ENCODE results near the gene GALNT2. TPM values are rescaled to one million over a fixed set of nuclear protein-coding genes. Genes with fewer than 3 reads are reported as not detected.

Gene GALNT2
- total and polyA plus RNA-seq, 3 donors from 2014 or later: 63.0 to 135 (median 114) TPM

DNA sequence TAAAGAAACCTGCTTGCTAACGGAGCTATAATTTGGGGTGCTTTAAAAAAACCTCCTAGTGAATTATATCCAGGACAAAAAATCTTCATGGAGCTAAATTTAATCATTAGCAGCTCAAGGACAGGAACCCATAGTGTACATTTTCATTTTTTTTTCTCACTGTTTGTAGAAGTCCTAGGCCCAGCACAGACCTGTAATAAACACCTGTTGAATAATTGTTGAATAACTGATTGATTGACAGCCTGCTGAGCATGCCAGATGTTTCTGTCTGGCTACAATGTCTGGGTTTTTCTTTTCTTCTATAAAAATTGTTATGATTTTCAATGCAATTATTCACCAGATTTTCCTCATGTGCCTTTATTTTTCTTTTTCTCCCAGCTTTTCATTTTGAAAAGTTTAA is 10.9 kb upstream of the GALNT2 start:
- intact Hi-C loops (cut with DNase I; ENCODE audit: low total_unique reads): no loop called here
- Histone ChIP-seq H3K4me3 (no peak overlapping the region), H3K4me1 (no peaks in the 10 kb centered on the region), H3K27me3 (no peaks in the 10 kb centered on the region), H3K27ac (no peak overlapping the region), H3K9me3 (no peaks in the 10 kb centered on the region), H3K36me3 (ENCODE audit: low read depth, missing control alignments) (no peaks in the 10 kb centered on the region)
- DNase-seq: no peak
- TF ChIP-seq, protein P1, sequence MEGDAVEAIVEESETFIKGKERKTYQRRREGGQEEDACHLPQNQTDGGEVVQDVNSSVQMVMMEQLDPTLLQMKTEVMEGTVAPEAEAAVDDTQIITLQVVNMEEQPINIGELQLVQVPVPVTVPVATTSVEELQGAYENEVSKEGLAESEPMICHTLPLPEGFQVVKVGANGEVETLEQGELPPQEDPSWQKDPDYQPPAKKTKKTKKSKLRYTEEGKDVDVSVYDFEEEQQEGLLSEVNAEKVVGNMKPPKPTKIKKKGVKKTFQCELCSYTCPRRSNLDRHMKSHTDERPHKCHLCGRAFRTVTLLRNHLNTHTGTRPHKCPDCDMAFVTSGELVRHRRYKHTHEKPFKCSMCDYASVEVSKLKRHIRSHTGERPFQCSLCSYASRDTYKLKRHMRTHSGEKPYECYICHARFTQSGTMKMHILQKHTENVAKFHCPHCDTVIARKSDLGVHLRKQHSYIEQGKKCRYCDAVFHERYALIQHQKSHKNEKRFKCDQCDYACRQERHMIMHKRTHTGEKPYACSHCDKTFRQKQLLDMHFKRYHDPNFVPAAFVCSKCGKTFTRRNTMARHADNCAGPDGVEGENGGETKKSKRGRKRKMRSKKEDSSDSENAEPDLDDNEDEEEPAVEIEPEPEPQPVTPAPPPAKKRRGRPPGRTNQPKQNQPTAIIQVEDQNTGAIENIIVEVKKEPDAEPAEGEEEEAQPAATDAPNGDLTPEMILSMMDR (IDR thresholded peaks at IDR 0.05): no peak
- TF ChIP-seq POLR2A (IDR thresholded peaks at IDR 0.05): no peak
- 88 to 90% methylated on average over 1 of the region's 1 CpG for WGBS, 2 donors

DNA sequence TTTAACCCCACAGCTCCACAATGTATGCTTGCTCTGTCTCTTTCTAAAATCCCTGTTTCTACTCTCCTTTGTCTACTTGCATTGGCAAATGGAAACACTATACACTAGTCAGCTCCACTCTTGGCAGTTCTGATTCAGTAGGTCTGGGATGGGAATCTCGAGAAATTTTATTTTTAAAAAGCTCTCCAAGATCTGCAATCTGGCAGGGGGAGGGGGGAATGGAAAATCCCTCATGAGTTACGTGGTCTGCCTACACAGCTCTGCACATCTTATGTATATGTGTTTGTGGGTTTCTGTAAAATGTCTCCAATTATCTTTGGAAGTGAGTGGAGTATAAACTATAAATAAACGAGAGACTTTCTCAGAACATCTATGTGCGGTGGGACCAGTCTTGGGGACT is 9.9 kb upstream of the GALNT2 start:
- 86 to 95% methylated on average over 4 of the region's 4 CpGs for WGBS, 2 donors
- no peak for DNase-seq
- no peaks in the 10 kb centered on the region for H3K36me3 ChIP-seq (ENCODE audit: low read depth, missing control alignments)

DNA sequence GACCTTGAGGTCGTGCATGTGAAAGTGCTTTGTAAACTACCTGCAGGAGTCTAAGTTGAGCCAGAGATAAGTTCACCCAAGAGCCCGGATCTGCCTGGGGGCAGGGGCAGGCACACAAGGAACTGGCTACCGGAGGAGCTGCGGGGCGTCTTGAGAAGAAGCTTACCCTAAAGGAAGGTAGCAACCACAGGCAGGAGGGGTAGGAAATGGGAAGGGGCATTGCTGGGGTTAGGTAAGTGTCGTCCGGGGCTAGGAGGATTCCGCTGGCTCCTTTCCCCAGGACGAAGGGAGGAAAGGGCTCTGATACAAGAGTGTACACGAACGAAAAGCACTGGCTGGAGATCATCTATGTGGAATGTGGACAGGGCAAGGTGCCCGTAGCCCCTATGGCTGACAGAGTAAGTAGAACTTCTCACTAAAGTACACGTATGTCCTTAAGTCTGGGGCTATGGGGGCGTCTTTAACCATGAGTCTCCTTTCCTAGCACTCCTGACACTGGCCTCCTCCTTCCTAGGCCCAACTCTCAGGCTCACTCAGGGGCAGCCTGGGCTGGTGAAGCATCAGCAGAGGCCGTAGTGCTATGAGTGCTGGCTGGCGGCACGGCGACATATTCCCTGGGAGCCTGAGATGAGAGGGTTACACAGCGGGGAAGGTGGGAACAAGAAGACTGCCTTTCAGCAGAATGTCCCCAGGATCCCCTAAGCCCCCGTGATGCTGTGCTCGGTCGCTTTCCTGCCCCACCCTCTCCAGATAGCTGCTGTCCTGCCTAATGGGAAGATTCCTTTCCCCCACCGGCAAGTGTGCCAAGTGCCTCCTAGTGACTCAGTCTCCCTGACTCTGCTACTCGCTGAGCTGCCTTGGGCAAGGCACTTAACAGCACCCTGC is 9.1 kb upstream of the GALNT2 start:
- no peak for DNase-seq
- Histone ChIP-seq H3K27me3 (no peaks in the 10 kb centered on the region), H3K4me3 (no peak overlapping the region), H3K27ac (no peak overlapping the region), H3K4me1 (no peaks in the 10 kb centered on the region), H3K36me3 (ENCODE audit: low read depth, missing control alignments) (no peaks in the 10 kb centered on the region), H3K9me3 (no peaks in the 10 kb centered on the region)
- TF ChIP-seq POLR2A (IDR thresholded peaks at IDR 0.05): no peak
- TF ChIP-seq, protein P1 (IDR thresholded peaks at IDR 0.05): no peak
- 85 to 90% methylated on average over 22 to 24 of the region's 24 CpGs for WGBS, 2 donors
- intact Hi-C loops (cut with DNase I; ENCODE audit: low total_unique reads): no loop called here

More for the DNA sequence above, 9.9 kb upstream of the GALNT2 start:
- H3K27ac ChIP-seq: no peak overlapping the region
- H3K27me3 ChIP-seq: no peaks in the 10 kb centered on the region
- no peaks in the 10 kb centered on the region for H3K4me1 ChIP-seq
- TF ChIP-seq, protein P1 (IDR thresholded peaks at IDR 0.05): no peak
- no peak for TF ChIP-seq POLR2A (IDR thresholded peaks at IDR 0.05)
- no peak overlapping the region for H3K4me3 ChIP-seq
- intact Hi-C loops (cut with DNase I; ENCODE audit: low total_unique reads): no loop called here
- no peaks in the 10 kb centered on the region for H3K9me3 ChIP-seq

DNA sequence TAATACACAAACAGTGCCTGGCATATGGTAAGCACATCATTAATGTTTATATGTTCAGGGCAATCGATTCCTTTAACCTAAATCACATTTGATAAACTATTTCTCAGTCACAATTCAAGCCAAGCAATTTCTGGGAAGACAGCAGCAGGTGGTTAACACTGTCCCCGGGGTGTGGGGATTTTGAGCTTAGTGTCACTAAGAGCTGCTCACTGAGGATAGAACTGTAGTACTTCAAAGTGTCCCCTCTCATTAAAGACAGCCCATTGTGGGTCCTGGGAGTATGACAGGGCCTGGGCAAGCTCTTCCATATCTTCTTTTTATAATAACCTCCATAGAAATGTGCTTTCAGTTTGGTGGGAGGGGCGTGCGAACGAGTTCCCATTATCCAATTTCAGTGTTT is 8.4 kb upstream of the GALNT2 start:
- DNase-seq: no peak
- no peaks in the 10 kb centered on the region for H3K4me1 ChIP-seq
- intact Hi-C loops (cut with DNase I; ENCODE audit: low total_unique reads): no loop called here
- WGBS, 2 donors: 85 to 88% methylated on average over 5 of the region's 5 CpGs
- no peaks in the 10 kb centered on the region for H3K36me3 ChIP-seq (ENCODE audit: low read depth, missing control alignments)
- no peak overlapping the region for H3K4me3 ChIP-seq
- TF ChIP-seq, protein P1 (IDR thresholded peaks at IDR 0.05): no peak
- TF ChIP-seq POLR2A (IDR thresholded peaks at IDR 0.05): no peak
- no peaks in the 10 kb centered on the region for H3K9me3 ChIP-seq
- H3K27ac ChIP-seq: no peak overlapping the region
- no peaks in the 10 kb centered on the region for H3K27me3 ChIP-seq

DNA sequence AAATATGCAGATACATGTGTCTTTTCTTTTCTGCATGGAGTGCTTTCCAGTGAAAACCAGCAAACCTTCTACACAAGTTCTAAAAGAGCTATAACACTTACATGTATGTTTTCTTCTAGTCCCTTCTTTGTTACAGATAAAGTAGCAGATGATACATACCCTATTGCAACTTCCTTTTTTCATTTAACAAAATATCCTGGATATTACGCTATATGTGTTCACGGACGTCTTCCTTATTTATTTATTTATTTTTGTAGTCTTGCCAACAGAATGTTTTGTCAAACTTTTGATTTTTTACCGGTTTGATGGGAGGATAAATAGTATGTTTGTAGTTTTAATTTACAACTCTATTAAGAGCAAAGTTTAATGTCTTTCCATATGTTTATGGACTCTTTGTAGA is 5.2 kb upstream of the GALNT2 start:
- WGBS, 2 donors: 92 to 97% methylated on average over 4 of the region's 4 CpGs
- Histone ChIP-seq H3K4me1 (peaks cover 10% of the 10 kb centered on the region), H3K9me3 (no peaks in the 10 kb centered on the region), H3K4me3 (no peak overlapping the region), H3K27me3 (no peaks in the 10 kb centered on the region), H3K27ac (no peak overlapping the region), H3K36me3 (ENCODE audit: low read depth, missing control alignments) (no peaks in the 10 kb centered on the region)
- TF ChIP-seq POLR2A (IDR thresholded peaks at IDR 0.05): no peak
- TF ChIP-seq, protein P1 (IDR thresholded peaks at IDR 0.05): no peak
- intact Hi-C loops (cut with DNase I; ENCODE audit: low total_unique reads): no loop called here
- no peak for DNase-seq
